Measurements from ENCODE around the gene KLHL40.
"Not testable (repeated sequence)": the region's sequence is repeated elsewhere in the genome, so short reads cannot be mapped to it uniquely, and the experiment has no call there.

Gene KLHL40

DNA sequence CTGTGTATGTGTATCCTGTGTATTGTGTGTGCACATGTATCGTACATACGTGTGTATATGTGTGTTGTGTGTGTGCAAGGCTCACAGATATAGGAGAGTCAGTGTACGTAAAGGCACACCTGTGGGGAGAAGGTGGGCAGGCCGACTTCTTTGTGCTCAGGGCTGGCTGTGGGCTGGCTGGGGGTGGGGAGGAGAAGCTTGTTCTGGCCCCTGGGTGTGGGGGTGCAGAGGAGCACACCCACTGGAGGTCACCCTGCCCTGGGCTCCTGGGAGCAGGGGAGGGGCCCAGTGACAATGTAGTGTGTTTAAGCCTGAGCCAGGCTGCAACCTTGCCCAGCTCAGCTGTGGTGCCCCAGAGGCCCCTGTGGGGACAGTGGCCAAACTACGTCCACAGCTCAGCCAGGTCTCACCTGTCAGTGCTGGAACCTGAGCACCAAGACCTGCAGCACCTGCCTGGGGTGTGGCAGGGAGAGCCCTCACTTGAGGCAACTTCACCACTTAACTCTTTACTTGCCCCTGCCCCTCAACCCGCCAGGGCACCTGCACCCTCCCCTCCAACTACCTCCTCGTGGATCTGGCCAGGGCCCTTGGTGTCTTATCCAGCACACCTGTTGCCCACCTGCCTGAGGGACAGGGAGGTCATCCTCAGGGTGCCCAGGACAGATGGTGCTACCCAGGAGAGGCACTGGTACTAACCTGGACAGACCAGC, 19.9 kb downstream of the KLHL40 start:
- no peak for DNase-seq

GRCh38 chr3:42705962-42706585, 20.7 kb downstream of the KLHL40 start:
- no peak for DNase-seq

DNA sequence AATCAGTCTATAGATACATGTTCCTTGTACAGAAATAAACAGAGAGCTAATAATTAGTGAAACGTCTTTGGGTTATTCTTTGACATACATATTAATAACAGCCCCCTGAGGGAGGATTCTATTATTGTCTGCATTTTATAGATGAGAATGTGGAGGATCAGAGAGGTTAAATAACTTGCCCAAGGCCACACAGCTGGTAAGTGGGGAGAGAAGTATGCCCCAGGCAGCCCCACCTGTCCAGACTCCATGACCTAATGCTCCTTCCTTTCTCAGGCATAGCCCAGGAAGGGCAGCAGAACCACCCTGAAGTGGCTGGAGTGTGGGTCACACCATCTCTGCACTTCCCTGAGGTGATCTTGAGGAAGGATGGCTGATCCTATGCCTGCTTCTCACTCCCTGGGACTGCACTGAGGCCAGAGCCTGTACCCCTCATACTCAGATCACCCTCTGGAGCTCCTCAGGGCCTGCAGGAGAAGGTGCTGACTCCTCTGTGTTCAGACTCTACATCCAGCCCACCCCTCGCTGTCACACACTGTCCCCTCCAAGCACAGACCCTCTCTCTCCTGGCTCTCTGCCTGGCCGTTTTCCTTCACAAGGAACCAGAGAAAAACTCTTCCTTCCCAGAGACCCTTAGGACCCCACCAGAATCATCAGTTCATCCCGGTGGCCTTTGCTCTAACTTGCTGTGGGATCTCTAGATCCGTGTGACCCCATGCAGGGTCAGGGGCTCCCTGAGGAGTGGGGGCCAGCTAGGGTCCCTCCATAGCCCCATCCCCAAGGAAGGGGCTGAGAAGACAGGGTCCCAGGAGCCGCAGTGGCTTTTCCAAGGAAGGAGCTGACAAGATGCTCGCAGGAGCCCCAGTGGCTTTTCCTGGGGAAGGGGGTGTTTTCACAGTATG, 21.6 kb downstream of the KLHL40 start:
- DNase-seq: no peak

GRCh38 chr3:42707620-42708355, 22.5 kb downstream of the KLHL40 start:
- DNase-seq: no peak

- DNase-seq: no peak
Observed at GRCh38 chr3:42708611-42709151, 23.3 kb downstream of the KLHL40 start.

- DNase-seq: no peak
Observed at GRCh38 chr3:42709621-42710020, 24.3 kb downstream of the KLHL40 start.

GRCh38 chr3:42710323-42711021, 25.1 kb downstream of the KLHL40 start:
- no peak for DNase-seq

DNA sequence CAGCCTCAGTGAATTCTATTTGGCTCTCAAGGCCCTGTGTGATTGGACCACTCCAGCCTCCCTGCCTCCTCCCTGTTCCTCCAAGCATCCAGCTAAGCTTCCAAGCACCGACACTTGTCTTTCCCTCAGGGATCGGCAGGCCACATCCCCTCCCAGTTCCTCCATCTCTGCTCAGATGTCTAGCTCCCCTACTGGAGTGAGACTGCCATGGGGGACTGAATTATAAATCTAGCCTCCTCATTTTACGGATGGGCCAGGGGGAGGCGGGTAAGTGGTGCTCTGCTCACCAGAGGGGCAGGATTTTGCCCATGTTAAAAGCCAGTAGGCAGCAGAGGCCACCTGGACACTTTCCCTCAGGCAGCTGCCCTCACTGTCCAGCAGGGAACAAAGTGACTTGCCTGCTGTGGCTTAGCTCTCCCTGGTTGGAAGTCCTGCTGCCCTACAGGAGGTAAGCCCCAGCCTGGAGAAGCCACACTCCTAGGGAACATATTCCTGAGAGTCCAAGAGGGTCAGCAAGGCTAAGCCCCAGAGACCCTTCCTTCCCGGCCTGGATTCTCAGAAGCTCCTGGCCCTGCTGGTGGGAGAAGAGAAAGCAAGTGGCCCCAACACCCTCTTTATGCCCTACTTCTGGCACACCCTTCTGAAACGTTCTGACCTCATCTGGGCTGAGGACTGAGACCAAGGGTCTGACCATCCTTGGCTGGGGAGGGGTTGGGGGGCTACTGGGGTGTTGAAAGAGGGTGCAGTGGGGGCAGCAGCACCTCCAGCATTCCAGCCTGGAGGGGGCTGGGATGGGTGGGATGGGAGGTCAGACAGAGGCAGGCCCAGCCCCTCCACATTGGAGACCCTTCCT, 26.4 kb downstream of the KLHL40 start:
- DNase-seq: no peak

DNA sequence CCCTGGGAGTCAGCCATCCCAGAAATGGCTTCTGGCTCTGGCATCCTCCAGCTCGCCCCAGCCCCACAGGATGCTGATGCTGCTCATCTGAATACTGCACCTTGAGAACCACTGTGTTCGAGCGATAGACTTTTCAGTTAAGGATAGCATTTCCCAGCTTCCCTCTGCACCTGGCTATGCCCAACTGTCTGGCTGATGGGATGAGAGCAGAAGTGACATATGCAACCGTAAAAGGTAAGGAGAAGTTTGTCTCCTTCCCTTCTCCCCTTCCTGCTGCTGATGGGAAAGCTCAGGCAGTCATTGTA, 27.0 kb downstream of the KLHL40 start:
- no peak for DNase-seq

DNA sequence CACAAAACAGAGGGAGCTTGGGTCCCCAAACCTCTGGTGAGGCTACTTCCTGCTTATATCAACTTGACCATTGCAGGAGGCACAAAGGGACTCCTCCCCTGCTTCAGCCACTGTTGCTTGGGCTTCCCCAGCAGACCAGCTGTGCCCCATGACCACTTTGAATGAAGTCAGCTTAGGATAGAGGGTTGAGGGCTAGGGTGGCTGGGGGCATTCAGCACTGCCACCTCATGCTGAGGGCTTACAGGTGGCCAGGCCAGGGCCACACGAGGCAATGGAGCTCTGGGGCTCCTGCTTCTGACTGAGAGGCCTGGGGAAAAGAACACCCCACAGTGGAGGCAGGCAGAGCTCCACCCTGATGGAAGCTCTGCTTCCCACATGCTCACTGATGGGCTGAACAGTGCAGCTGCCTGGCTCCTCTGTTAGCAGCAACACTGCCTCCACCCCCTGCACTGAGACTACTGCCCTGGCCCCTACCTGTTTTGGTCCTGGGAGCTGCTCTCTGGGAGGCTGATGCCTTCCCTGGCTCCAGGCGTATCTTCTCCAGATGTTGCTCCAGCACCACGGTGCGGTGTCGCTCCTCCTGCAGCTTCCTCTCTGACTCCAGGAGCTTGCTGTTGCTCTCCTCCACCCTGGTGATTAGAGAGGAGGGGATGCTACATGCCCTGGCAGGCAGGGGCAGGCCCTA, 27.5 kb downstream of the KLHL40 start:
- no peak for DNase-seq

DNA sequence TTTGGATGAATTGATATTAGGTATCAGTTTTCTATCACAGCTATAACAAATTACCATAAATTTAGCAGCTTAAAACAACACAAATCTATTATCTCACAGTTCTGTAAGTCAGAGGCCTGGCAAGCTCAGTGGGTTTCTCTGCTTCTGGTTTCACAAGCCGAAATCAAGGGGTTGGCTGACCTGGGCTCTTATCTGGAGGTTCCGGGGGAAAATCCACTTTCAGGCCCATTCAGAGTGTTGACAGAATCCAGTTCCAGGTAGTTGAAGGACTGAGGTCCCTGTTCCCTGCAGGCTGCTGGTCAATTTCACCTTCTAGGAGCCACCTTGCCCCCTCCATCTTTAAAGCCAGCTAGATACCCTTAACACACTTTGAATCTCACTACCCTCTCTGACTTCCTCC, 28.4 kb downstream of the KLHL40 start:
- no peak for DNase-seq

DNA sequence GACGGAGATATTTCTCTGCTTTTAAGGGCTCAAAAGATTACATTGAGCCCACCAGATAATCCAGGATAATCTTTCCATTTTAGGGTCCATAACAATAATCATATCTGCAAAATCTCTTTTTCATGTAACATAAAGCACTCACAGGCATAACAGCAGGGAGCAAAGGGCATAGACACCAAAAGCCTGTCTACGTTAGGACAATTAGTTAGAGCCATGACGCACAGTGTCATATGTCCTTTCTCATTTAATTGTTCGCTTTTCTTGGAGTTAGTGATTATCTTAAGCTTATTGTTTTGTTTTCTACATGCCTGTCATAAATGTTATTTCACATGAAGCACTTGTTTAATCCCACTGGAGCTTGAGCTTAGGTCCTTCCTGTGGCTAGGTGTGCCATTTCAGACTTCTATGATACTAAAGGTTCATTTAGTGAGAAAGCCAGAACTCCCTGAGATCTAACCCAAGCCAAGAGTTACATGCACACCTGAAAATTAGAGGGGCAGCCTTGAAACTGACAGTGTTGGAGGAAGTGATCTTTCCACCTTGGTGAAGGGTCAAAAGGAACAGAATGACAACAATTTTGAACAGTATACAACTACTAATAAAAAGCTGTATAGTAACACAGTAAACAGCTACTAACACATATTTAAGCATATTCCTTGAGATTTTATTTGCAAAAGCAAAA, 29.0 kb downstream of the KLHL40 start:
- no peak for DNase-seq

- DNase-seq: no peak
Observed at GRCh38 chr3:42717306-42717705, 32.0 kb downstream of the KLHL40 start.

DNA sequence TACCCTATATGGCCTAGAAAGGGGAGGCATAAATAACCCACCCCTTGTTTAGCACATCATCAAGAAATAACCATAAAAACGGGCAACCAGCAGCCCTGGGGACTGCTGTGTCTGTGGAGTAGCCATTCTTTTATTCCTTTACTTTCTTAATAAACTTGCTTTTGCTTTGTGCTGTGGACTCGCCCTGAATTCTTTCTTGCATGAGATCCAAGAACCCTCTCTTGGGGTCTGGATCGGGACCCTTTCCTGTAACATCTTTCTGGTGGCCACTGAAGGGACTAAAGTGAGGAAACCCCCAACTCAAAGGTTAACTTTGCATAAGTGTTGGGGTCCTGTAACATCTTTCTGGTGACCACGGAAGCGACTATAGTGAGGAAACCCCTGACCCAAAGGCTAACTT, 33.0 kb downstream of the KLHL40 start:
- DNase-seq: no peak

- no peak for DNase-seq
Observed at GRCh38 chr3:42719002-42719401, 33.7 kb downstream of the KLHL40 start.

DNA sequence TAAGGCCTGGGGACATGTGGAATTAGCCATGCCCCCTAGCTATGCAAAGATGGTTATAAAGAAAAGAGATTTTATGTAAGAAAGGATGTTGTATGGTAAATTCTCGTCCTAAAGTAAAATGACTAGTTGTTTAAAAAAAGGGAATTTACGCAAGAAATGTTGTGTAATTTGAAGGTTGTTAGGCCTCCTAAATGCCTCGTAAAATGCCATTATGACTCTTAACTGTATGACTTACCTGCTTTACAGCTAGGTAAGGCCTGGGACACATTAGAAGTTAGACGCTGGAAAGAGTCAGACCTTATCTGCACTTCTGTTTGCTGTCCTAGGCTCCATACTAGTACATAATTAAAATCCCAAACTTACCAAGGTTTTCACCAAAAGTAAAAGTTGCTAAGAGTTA, 34.8 kb downstream of the KLHL40 start:
- no peak for DNase-seq

DNA sequence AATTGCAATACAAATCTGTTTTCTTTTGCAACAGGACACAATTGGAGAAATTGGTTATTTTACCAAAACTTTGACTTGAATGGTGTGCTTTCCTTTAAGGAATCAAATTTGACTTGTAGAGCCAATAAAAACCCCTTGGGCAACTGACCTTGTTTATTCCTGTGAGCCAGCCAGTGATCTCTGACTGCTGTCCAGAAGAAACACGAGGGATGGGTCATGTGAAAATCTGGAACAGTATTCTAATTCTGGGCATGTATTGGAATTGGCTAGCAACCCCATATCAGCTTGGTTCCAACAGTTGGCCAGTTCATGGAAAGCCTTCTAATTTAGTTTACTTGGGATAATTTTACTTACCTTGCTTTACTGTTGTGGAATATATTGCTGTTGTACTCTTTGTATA, 36.4 kb downstream of the KLHL40 start:
- DNase-seq: no peak

DNA sequence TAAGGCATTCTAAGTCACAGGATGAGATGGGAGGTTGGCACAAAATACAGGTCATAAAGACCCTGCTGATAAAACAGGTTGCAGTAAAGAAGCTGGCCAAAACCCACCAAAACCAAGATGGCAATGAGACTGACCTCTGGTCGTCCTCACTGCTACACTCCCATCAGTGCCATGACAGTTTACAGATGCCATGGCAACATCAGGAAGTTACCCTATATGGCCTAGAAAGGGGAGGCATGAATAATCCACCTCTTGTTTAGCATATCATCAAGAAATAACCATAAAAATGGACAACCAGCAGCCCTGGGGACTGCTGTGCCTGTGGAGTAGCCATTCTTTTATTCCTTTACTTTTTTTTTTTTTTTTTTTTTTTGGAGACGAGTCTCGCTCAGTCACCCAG, 37.1 kb downstream of the KLHL40 start:
- not testable (repeated sequence) for DNase-seq

GRCh38 chr3:42723219-42723618, 37.9 kb downstream of the KLHL40 start:
- no peak for DNase-seq

DNA sequence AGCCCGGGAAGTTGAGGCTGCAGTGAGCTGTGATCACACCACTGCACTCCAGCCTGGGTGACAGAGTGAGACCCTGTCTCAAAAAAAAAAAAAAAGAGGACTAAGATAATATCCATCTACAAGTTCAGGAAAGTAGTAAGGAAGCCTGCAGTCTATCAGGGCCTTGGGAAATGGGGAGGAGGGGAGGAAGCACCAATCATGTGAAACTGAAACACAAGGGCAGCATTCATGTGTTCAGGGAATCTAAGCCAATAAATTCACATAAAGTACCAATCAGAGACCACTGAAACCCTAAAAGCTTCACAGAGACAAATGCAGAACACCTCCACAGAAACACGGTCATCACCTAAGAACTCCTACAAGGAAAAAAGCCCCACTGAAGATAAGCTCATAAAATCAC, 40.1 kb downstream of the KLHL40 start:
- DNase-seq: no peak
